ENCODE results near the gene DNALI1.

The DNALI1 gene

DNA sequence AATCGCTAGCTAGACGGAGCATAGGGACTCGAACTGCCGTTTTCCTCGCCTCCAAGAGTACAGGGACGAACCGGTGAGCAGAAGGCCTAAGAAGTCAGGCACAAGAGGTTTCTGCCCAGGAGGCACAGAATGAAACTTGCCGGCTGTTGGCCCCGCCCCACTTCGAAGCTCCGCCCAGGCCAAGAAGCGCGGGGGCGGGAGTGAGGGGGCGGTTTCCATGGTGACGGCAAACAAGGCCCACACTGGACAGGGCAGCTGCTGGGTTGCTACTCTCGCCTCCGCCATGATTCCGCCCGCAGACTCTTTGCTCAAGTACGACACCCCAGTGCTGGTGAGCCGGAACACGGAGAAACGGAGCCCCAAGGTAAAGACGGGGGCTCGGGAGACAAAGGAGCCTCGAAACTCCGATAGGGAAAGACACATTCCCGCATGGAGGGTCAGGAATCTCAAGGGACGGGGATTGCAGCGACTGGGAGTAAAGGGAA lies at the start of gene DNALI1:
Gene DNALI1 (plus strand): TSS at position 229 of the 485 bp plus-strand sequence. CDS start 55 bp downstream, at position 284.
- Histone ChIP-seq H3K36me3 (ENCODE audit: control insufficient read depth, low read length) (peaks cover 17% of the 10 kb centered on the region), H3K9me3 (ENCODE audit: control insufficient read depth, insufficient read depth, low read length) (peaks cover 6% of the 10 kb centered on the region; the same call in 1 of the 2 replicates), H3K27me3 (ENCODE audit: control insufficient read depth, low read length) (no peaks in the 10 kb centered on the region), H3K4me3 (ENCODE audit: low read length) (no peak within 1 kb of the TSS), H3K79me2 (ENCODE audit: control insufficient read depth, low read length) (peaks cover 24% of the 10 kb centered on the region), H4K20me1 (ENCODE audit: control insufficient read depth, insufficient read depth, low read depth, low read length) (no peaks in the 10 kb centered on the region; the same call in 1 of the 2 replicates), H3K4me2 (ENCODE audit: low read length) (no peak within 1 kb of the TSS), H3K4me1 (ENCODE audit: control insufficient read depth, low read length) (peaks cover 18% of the 10 kb centered on the region), H3K9me2 (replicated peaks; ENCODE audit: control insufficient read depth, low read length) (no peaks in the 10 kb centered on the region), H3F3A (ENCODE audit: control insufficient read depth, insufficient read depth) (no peaks in the 10 kb centered on the region), H3K27ac (ENCODE audit: low read depth, low read length) (no peak within 1 kb of the TSS)
- TF ChIP-seq, protein P1, sequence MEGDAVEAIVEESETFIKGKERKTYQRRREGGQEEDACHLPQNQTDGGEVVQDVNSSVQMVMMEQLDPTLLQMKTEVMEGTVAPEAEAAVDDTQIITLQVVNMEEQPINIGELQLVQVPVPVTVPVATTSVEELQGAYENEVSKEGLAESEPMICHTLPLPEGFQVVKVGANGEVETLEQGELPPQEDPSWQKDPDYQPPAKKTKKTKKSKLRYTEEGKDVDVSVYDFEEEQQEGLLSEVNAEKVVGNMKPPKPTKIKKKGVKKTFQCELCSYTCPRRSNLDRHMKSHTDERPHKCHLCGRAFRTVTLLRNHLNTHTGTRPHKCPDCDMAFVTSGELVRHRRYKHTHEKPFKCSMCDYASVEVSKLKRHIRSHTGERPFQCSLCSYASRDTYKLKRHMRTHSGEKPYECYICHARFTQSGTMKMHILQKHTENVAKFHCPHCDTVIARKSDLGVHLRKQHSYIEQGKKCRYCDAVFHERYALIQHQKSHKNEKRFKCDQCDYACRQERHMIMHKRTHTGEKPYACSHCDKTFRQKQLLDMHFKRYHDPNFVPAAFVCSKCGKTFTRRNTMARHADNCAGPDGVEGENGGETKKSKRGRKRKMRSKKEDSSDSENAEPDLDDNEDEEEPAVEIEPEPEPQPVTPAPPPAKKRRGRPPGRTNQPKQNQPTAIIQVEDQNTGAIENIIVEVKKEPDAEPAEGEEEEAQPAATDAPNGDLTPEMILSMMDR (IDR thresholded peaks at IDR 0.05; ENCODE audit: low read depth, low read length, poor library complexity, severe bottlenecking) = no peak
- TF ChIP-seq EZH2phosphoT487 (IDR thresholded peaks at IDR 0.05; ENCODE audit: borderline replicate concordance, low read length) = no peak

DNA sequence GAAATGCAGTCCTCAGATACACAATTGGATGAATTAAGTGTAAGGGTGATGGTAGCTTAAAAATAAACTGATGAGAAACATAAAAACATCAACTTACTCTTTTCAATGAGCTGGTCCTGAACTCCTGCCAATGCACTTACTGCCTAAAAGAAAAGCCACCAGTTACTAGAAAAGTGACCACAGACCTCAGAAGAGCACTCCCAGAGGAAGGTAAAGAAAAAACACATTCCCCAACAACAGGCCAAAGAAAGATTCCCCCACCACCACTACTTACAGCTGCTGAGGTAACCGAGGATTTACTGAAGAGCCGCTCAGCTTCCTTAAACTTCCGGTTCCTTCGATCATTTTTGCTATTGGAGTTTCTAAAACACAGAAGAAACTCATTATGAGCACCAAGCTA lies 47.6 kb upstream of the DNALI1 start:
- Histone ChIP-seq H3K27me3 (ENCODE audit: control insufficient read depth, low read length) (no peaks in the 10 kb centered on the region), H3K9me2 (replicated peaks; ENCODE audit: control insufficient read depth, low read length) (no peaks in the 10 kb centered on the region), H3K36me3 (ENCODE audit: control insufficient read depth, low read length) (peaks cover 65% of the 10 kb centered on the region)

DNA sequence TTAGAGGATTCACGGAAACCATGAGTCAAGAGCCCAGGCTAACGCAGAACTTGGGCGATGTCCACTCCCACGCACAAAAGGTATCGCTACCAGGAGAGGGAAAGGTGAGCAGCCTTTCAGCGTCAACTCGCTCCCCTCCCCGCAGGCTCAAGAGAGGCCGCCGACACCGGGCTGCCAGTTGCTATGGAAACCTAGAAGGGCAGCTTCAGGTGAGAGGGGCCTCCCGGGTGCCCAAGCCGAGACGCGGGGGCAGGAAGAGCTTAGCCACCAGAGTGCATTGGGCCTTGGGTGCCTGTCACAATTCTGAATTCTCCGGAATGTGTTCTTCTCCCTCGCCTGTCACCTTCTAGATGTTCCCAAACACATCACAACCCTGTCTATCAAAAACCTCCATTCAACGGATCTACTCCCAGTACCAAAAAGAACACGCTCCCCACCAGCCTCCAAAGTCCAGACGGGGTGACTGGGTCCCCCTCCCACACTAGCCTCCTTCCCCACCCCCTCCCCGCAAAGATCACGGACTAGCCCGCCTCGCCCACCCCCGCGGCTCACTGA lies 42.9 kb upstream of the DNALI1 start:
- no peaks in the 10 kb centered on the region for H3F3A ChIP-seq (ENCODE audit: control insufficient read depth, insufficient read depth)
- H3K4me3 ChIP-seq (ENCODE audit: low read length) = peak overlapping the region; percentile 94
- H3K79me2 ChIP-seq (ENCODE audit: control insufficient read depth, low read length) = peaks cover 38% of the 10 kb centered on the region
- H3K4me2 ChIP-seq (ENCODE audit: low read length) = peak overlapping the region; percentile 97
- TF ChIP-seq, protein P1 (IDR thresholded peaks at IDR 0.05; ENCODE audit: low read depth, low read length, poor library complexity, severe bottlenecking) = no peak
- TF ChIP-seq EZH2phosphoT487 (IDR thresholded peaks at IDR 0.05; ENCODE audit: borderline replicate concordance, low read length) = no peak
- H3K27ac ChIP-seq (ENCODE audit: low read depth, low read length) = peak overlapping the region; percentile 32; the same call in 1 of the 2 replicates
- H3K9me2 ChIP-seq (replicated peaks; ENCODE audit: control insufficient read depth, low read length) = no peaks in the 10 kb centered on the region
- H3K9me3 ChIP-seq (ENCODE audit: control insufficient read depth, insufficient read depth, low read length) = no peaks in the 10 kb centered on the region
- no peaks in the 10 kb centered on the region for H4K20me1 ChIP-seq (ENCODE audit: control insufficient read depth, insufficient read depth, low read depth, low read length)
- H3K4me1 ChIP-seq (ENCODE audit: control insufficient read depth, low read length) = peaks cover 18% of the 10 kb centered on the region
- H3K36me3 ChIP-seq (ENCODE audit: control insufficient read depth, low read length) = peaks cover 28% of the 10 kb centered on the region
- H3K27me3 ChIP-seq (ENCODE audit: control insufficient read depth, low read length) = no peaks in the 10 kb centered on the region

More for the DNA sequence above, 47.6 kb upstream of the DNALI1 start:
- Histone ChIP-seq H3K9me3 (ENCODE audit: control insufficient read depth, insufficient read depth, low read length) (no peaks in the 10 kb centered on the region), H3K79me2 (ENCODE audit: control insufficient read depth, low read length) (peaks cover 39% of the 10 kb centered on the region), H4K20me1 (ENCODE audit: control insufficient read depth, insufficient read depth, low read depth, low read length) (no peaks in the 10 kb centered on the region), H3K27ac (ENCODE audit: low read depth, low read length) (no peak overlapping the region), H3K4me1 (ENCODE audit: control insufficient read depth, low read length) (peaks cover 18% of the 10 kb centered on the region), H3K4me3 (ENCODE audit: low read length) (no peak overlapping the region), H3F3A (ENCODE audit: control insufficient read depth, insufficient read depth) (no peaks in the 10 kb centered on the region), H3K4me2 (ENCODE audit: low read length) (no peak overlapping the region)
- TF ChIP-seq, protein P1 (IDR thresholded peaks at IDR 0.05; ENCODE audit: low read depth, low read length, poor library complexity, severe bottlenecking) = no peak
- no peak for TF ChIP-seq EZH2phosphoT487 (IDR thresholded peaks at IDR 0.05; ENCODE audit: borderline replicate concordance, low read length)

All from DOHH2 (cell line).